ENCODE results near the gene NCLN.
"Not testable (repeated sequence)": the region's sequence is repeated elsewhere in the genome, so short reads cannot be mapped to it uniquely, and the experiment has no call there.

NCLN gene, protein sequence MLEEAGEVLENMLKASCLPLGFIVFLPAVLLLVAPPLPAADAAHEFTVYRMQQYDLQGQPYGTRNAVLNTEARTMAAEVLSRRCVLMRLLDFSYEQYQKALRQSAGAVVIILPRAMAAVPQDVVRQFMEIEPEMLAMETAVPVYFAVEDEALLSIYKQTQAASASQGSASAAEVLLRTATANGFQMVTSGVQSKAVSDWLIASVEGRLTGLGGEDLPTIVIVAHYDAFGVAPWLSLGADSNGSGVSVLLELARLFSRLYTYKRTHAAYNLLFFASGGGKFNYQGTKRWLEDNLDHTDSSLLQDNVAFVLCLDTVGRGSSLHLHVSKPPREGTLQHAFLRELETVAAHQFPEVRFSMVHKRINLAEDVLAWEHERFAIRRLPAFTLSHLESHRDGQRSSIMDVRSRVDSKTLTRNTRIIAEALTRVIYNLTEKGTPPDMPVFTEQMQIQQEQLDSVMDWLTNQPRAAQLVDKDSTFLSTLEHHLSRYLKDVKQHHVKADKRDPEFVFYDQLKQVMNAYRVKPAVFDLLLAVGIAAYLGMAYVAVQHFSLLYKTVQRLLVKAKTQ

DNA sequence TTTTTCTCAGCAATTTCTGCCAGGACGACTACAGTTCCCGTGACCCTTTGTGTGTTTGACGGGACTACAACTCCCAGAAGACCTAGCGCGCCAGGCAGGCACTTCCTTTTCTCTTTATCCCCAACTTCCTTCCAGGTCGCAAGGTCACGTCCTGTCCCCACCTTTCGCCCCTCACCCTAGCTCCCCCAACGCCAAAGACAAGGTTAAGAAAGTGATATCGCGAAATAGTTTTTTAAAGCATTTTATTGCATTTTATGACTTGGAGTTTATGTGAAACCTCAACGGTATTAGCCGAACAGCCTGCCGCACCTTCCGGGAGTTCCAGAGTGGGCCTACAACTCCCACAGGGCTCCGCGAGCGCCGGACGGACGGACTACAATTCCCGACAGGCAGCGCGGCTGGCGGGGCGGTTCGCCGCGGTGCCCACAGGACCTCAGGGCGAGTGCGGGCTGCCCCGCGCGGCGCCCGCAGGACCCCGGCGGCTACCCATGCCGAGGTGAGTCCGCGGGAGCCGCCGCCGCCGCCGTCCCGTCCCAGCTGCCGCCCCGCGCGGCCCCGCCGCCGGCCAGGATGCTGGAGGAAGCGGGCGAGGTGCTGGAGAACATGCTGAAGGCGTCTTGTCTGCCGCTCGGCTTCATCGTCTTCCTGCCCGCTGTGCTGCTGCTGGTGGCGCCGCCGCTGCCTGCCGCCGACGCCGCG lies at the start of gene NCLN:
Gene NCLN (plus strand): TSS at position 470 of the 699 bp plus-strand sequence. CDS start 101 bp downstream, at position 571.
- peak; percentile 85 for DNase-seq

DNA sequence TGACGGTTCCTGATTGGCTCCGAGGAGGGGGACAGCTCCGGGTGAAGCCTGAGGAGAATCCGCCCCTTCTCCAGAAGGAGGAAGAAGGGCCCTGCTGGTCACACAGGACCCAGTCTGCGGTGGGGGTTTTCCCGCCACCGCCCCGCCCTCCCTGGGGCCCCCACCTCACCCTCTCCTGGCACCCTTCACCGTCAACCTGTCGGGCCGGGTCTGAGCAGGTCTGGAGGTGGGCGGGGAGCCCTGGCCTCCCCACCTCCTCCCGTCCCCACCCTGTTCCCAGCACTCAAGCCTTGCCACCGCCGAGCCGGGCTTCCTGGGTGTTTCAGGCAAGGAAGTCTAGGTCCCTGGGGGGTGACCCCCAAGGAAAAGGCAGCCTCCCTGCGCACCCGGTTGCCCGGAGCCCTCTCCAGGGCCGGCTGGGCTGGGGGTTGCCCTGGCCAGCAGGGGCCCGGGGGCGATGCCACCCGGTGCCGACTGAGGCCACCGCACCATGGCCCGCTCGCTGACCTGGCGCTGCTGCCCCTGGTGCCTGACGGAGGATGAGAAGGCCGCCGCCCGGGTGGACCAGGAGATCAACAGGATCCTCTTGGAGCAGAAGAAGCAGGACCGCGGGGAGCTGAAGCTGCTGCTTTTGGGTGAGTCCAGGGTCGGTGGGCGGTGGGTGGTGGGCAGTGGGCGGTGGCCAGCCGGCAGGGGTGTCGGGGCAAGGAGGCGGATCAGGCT lies 49.6 kb upstream of the NCLN start, which contains the start of gene GNA15:
Gene GNA15 (plus strand): TSS at position 73 of the 723 bp plus-strand sequence. CDS start 418 bp downstream, at position 491.
- no peak for DNase-seq

DNA sequence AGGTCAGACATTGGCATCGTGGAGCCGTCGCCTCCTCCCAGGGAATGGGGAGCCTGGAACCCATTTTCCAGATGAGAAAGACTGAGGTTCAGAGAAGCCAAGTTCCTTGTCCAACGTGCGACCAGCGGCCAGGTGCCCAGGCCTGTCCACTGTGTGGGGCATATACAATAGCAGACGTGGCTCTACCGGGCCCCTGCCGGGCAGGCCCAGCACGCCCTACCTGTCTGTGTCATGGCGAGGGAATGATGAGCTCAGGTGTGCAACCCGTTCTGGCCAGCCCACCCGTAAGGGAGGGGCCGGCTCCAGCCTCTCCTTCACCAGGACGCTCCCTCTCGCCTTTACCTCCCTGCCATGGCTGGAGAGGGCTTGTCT lies 49.1 kb upstream of the NCLN start:
- DNase-seq: no peak

DNA sequence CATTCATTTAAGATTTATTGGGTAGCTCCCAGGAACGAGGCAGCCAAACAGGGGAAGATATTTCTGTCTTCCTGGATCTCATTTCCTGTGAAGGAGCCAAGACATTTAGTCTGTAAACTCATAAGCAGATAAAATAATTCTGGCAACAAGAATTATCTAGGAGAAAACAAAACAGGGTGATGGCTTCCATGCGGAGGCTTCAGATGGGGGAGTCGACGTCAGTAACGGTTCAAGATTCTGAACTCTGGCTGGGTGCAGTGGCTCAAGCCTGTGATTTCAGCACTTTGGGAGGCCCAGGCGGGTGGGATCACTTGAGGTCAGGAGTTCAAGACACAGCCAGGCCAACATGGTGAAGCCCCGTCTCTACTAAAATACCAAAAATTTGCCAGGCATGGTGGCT lies 48.6 kb upstream of the NCLN start:
- DNase-seq: no peak

DNA sequence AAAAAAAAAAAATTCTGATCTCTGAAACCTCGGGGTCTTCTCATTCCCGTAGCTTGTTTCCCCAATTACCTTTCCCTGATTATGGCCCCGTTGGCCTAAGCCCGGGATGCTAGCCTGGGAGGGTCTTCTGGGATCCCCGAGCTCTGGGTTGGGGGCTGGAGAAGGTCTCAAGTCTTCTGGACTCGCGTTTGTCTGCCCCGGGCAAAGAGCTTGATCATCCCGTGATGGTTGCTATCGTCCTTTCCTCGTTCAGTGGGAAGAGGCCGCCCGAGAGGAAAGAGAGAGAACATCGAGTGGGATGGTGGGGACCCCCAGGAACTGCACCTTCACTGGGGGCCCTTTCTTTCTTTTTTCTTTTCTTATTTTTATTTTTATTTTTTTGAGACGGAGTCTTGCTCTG lies 47.5 kb upstream of the NCLN start:
- DNase-seq: no peak

DNA sequence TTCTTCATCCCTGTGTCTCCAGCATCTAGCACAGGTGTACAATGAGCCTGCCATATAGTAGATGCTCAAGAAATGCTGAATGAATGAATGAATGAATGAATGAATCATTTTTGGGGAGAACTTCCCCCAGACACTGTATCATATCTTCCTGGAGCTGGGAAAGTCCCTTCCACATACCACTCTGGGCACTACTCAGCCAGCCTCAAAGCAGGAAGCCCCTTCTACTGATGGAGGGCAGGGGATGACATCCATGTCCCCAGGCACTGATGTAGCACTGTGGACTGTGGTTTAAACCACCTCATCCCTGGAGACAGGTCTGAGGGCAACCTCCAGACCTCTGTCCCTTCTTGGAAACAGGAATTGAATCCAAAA lies 45.1 kb upstream of the NCLN start:
- no peak for DNase-seq

DNA sequence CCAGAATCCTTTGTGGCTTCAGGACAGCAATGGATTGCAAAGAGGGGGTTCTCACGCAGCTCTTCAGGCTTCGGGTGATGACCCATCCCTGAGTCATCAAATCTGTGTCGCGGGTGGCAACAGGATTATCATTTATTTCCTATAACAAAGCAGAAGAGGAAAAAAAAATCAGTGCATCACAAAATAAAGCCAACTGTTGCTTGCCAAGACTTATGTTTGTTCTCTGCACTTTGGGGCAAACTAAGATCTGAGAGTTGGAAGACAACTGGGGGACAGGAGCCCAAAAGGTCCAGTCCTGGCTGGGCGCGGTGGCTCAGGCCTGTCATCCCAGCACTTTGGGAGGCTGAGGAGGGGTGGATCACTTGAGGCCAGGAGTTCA lies 43.4 kb upstream of the NCLN start:
- DNase-seq: peak; percentile 92

DNA sequence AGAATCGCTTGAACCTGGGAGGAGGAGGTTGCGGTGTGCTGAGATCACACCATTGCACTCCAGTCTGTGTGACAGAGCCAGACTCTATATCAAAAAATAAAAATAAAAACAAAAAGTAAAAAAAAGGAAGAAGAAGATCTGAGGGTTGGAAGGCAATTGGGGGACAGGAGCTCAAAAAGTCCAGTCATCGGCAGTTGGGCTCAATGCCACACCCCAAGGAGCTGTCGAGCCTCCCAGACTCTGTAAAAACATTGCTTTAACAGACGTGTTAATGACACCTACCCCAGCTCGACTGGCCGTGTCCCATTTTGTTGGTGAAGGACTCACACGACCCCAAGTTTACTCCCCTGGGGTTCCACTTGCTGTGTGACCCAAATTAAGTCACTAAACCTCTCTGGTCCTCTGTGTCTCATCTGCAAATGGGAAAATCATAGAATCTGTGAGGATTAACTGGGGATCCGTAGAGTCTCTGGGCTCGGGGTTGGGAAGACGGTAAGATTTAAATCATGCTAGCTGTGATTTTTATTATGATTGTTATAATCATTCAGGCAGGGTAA lies 42.9 kb upstream of the NCLN start:
- no peak for DNase-seq

DNA sequence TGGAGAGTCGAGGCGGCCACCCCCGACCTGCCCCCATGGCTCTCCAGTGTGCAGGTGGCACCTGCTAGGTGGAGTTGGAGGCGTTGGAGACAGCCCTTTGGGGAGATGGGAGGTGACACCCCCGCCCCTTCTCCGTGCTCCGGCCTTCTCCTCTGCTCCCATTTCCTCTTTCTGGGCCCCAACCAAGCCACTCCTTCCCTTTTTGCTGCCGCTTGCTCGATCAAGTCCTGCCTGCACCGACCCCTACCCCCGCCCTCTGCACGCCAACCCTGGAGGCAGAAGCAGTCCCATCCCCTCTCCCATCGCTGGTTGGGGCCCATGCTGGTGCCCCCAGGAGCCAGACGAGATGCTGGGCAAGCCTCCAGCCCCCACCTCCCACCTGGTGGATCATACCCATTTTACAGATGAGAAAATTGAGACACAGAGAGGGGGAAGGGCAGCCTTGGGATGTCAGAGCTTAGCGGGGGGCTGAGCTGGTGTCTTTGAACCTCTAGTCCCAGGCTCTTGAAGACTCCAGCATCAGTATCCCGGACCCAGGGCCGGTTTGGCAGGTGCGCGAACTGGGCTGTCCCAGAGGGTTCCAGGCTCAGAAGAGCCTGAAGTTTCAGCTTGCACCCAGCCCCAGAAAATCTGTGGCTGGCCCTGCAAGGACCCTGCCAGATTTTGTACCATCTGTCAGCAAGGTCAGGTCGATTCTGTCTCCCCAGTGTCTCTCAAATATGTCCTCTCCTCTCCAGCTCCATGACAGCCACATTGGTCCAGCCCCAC lies 39.6 kb upstream of the NCLN start:
- no peak for DNase-seq

DNA sequence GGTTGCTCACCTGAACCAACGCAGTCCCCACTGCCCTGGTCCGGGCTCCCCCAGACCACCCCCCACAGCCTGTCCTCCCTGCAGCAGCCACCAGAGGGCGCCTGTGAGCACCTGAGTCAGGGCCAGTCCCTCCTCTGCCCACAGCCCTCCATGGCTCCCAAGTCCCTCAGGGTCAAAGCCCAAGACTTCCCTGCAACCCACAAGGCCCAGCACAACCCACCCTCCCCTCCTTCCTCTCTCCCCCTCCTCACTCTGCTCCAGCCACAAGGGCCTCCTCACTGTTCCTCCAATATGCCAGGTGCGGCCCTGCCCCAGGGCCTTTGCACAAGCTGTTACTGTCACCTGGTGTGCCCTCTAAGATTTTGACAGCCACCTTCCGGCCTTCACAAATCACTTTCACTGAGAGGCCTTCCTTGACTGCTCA lies 39.0 kb upstream of the NCLN start:
- DNase-seq: no peak

DNA sequence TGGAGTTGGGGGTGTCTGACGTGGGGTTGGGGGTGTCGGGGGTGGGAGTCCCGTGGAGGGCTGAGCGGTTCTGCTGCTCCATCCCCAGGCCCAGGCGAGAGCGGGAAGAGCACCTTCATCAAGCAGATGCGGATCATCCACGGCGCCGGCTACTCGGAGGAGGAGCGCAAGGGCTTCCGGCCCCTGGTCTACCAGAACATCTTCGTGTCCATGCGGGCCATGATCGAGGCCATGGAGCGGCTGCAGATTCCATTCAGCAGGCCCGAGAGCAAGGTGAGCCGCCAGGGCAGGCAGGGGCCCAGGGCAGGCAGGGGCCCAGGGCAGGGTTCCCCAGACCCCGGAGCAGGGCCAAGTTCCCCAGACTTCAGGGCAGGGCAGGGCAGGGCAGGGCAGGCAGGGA lies 37.2 kb upstream of the NCLN start:
- DNase-seq: no peak

DNA sequence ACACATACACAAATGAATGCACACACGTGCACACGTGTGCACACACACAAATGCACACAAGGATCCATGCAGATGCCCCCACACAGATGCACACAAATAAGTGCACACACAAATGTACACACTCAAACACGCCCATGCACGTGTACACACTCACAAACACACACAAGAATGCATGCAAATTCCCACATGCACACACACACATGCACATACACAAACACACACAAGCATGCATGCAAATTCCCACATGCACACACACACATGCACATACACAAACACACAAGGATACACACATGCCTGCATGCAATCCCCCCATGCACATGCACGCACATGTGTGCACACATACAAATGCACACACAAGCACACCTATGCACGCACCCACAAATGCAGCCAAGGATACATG lies 36.6 kb upstream of the NCLN start:
- DNase-seq: no peak

DNA sequence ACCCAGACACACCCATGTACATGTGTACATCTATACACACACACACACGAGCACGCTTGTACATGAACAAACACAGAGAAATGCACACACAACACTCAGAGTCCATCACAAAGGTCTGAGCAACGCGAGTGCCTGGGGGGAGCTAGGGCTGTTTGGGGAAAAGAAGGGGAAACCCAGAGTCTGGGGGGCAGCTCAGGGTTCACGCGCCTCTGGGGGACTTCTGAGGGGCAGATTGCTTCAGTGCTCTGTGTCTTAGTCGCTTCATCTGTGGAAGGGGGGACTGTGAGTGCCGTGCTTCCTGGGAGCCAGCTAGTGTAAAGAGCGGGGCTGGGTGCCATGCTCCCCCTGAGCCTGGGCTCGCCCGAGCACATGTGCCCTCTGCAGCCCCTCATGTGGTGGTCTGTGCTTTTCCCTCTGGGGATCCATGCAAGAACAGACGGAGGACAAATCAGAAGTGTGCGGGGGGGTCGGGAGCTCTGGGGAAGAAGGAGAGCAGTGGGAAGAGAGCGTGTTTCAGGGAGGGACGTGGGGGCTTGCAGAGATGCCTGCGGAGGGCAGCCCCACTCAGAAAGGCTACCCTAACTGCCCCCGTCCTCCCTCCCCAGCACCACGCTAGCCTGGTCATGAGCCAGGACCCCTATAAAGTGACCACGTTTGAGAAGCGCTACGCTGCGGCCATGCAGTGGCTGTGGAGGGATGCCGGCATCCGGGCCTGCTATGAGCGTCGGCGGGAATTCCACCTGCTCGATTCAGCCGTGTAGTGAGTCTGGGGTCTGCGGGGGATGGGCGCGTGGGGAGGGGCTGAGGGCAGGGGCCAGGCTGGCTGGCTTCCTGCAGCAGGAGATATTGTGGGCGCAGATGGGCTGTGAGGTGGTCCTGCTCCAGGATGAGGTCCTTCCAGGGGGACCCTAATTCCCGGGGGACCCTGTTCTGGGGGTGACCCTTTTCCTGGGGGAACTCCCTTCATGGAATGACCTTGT lies 35.9 kb upstream of the NCLN start:
- no peak for DNase-seq

DNA sequence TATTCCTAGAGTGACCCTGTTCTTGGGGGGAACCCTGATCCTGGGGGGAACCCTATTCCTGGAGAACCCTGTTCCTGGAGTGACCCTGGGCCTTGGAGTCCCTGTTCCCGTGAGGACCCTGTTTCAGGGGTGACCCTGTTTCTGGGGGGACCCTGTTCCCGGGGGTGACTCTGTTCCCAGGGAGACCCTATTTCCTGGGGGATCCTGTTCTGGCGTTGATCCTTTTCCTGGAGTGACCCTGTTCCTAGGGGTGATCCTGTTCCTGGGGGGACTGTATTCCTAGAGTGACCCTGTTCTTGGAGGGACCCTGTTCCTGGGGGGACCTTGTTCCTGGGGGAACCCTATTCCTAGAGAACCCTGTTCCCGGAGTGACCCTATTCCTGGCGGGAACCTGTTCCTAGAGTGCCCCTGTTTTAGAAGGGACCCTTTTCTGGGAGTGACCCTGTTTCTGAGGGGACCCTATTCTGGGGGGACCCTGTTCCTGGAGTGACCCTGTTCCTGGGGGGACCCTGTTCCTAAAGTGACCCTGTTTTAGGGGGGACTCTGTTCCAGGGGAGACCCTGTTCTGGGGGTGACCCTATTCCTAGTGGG lies 34.9 kb upstream of the NCLN start:
- DNase-seq: no peak

DNA sequence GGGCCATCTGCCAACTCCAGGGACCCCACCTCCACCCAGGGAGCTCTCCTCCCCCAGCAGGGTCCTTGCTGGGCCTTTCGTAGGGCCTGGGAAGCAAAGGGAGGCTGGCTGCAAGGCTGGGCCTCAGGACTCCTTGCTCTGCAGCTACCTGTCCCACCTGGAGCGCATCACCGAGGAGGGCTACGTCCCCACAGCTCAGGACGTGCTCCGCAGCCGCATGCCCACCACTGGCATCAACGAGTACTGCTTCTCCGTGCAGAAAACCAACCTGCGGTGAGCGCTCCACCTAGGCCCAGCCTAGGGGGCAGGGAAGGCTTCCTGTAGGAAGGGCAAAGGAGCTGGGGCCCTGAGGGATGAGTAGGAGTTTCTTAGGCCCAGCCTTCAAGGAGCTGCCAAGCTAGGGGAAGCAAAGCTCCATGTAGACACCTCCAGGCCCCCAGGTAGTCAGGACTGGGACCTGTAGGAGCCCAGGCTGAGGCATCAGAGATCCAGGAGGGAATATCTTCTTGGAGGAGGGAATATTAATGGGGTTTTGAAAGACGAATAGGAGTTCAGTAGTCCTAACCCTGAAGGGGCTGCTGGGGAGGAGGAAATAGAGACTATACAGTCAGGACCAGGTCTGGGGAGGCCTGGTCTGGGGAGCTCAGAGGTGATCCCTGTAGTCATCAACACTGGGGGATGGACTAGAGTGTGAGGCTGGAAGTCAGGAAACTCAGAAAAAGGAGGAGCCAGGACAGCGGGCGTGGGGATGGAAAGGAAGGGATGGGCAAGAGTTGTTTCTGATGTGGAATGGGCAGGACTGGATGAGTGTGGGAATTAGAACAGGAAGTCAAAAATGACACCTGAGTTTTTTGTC lies 33.9 kb upstream of the NCLN start:
- no peak for DNase-seq

DNA sequence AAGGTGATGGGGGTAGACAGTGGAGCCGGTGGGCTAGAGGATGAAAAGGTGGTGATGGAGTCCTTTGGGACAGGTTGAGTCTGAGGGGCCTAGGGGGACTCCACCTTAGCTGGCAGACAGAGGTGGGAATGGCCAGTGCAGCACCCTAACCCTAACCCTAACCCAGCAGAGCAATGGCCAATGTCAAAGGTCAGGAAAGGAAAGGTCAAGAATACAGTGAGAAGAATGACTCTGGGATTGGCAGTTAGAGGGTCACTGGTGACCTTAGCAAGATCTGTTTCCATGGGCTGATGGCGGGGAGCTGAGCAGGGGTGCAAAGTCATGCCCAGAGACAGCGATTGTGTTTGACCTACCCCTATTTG lies 33.3 kb upstream of the NCLN start:
- no peak for DNase-seq

DNA sequence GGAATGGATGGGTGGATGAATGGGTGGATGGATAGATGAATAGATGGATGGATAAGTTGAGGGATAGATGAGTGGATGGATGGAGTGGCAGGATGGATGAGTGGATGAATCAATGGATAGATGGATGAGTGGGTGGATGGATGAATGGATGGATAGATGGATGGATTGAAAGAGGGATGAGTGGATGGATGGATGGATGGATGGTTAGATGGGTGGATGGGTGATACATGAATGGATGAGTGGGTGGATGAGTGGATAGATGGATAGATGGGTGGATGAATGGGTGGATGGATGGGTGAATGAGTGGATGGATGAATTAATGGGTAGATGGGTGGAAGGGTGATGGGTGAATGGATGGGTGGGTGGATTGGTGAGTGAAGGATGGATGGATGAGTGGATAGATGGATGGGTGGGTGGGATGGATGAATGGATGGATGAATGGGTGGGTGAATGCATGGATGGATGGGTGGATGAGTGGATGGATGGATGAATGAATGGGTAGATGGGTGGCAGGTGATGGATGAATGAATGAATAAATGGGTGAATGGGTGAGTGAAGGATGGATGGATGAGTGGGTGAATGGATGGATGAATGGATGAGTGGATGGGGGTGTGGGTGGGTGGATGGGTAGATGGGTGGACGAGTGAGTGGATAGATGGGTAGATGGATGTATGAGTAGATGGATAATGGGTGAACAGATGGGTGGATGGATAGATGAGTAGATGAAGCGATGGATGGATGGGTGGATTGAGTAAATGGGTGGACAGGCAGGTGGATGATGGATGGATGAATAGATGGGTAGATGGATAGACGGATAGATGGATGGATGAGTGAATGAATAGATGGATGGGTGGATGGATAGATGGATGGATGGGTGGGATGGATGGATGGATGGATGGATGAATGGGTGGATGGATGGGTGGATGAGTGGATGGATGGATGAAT lies 32.2 kb upstream of the NCLN start:
- no peak for DNase-seq

DNA sequence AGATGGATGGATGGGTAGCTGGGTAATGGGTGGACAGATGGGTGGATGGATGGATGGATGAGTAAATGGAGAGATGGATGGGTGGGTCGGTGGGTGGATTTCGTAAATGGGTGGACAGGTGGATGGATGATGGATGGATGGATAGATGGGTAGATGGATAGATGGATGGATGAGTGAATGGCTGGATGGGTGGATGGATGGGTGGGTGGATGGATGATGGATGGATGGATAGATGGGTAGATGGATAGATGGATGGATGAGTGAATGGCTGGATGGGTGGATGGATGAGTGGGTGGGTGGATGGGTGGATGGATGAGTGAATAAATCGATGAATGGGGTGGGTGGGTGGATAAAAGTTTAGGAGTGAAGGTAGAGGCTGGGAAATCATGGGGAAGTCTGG lies 31.3 kb upstream of the NCLN start:
- DNase-seq: not testable (repeated sequence)
